Fibroblast of peridontal ligament (primary cell): Measurements from ENCODE around the gene ANKH.

Experiments
- DNase-seq: peaks from one replicate; pipeline ENCODE4 v3.0.0-alpha.2; 2010; ENCODE audit errors: extremely low read depth

ANKH gene

DNA sequence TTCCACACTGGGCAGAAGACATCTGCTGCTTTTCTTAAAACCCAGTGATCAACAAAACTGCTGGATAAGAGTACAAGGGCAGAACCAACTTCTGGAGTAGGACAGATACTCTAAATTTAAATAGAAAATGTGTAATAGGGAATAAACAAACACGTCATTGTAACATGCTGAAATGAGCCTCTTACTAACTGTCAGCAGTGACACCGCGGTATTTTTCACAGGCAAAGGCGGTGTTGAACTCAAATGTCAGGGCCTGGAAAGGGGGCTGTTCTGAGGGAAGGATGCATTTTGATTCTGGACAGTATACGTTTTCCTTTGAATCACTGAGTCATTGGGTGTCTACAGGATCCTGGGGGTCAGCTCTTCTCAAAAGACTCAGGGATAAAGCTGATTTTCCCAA is 133.5 kb downstream of the ANKH start:
- no peak for DNase-seq

DNA sequence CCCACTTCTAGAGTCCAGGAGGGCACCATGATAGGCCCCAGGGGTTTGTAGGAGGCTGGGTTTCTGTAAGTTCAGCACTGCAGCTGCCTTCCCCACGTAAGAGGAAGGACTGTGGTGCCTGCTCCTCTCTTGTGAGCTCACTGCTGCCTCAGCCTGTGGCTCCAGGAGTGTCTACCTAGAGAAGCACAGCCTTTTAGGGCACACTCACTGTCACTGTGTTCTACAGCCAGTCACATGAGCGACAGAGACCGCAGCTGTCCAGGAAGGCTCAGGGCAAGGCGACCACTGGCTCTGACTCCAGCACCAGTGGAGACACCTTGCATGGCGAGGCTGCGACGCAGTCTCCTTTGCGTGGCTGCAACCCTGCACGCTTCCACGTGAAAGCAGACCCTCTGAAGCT is 134.3 kb downstream of the ANKH start:
- DNase-seq: no peak

DNA sequence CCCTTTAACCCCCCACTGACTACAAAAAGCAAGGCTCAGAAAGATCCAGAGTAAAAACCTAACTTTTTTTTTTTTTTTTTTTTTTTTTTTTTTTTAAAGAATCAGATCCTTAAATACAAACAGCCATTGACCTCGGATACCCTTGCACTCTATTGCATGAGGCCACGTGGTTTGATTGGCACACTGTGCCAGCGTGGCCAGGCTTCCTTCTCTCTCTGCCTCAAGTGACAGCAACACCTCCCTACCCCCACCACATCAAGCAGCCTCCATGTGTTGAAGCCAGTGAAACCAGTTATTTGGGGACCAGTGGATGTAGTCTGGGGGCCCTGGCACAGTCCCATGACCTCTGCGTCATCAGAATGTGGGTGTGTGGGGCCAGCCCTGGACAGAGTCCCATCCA is 135.6 kb downstream of the ANKH start:
- DNase-seq: no peak

DNA sequence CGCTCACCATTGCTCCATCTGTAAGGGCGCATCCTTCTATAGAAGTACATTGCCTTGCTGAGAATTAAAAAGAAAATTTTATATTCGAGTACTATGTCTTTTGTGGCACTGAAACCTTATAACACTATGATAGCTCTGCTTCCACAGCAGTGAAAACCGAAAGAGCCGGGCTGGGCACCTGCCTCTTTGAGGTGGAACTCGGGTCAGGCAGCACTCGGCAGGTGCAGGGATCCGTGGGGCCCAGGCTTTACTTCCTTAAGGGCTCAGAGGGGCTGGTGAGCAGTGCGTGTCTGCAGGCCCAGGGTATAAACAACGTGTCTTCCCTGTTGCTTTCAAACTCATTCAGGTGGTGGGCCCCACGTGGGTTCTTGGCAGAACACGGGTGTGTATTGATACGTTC is 137.2 kb downstream of the ANKH start:
- no peak for DNase-seq

DNA sequence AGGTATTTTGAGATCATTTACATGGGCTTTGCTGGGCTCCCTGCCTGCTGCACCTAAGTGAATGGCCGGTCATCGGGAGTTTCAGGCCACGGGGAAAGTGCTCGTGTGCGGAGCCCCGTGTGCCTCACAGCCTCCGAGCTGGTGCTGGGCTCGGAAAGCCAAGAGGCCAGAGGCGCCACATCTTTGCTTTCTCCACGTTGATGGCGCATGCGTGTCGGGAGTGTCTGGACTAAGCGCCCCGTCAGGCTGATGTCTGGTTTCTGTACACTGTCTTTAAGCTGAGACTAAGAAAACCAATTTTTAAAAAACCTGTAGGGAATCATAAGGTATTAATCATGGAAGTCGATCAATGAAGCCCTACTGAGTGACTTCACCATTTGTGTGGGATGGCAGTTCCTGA is 137.9 kb downstream of the ANKH start:
- DNase-seq: no peak

DNA sequence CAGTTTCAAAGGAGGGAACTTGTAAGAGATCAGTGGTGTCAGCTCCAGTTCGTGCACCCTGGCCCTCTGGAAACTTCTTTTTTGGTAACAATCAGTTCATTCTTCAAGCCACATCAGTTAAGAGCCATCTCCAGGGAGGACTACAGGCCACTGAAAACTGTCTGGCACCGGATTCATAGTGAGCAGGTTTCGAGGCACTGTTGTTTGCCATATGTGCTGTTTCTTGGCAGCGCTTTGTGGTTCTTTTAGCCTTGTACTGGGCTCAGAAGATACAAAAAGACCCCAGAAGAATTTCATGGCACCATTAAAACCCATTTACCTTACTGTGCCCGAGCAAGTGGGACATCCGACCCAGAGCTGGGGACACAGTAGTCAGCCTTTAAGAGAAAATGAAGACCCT is 138.6 kb downstream of the ANKH start:
- no peak for DNase-seq

DNA sequence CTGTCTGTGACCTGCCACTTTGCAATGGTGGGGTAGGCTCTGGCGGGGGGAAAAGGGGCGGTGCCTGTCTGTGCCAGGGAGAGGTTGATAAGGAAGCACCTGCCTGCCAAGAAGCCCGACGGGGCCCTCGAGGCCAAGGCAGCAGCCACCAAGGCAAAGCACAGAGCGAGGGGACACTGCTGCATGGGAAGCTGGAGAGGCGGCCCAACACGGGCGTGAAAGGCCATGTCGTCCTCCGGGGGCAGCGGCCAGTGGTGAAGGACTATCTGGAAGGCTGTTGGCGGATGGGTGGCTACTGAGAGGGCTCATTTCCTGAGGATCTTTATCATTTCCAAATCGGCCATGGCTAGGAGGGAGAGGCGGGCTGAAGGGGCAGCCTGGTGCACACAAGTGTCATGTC is 140.7 kb downstream of the ANKH start:
- DNase-seq: no peak

DNA sequence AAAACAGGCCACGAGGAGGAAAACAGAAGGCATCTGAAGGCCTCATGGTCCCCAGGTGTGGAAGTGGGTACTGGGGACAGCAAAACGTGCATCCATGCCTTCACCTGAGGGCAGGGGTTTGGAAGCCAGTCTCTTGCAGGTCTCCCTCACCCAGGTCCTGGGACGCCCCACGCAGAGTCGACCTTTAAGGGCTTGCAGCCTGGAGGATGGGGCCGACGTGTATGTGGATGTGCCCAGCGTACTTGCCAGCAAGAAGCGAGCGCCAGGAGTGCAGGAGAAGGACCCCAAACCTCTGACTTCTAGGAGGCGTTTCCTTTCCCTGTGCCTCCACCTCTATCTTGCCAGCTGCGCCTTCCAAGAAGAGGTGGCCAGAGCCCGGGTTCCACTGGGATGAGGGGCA is 141.1 kb downstream of the ANKH start:
- no peak for DNase-seq

DNA sequence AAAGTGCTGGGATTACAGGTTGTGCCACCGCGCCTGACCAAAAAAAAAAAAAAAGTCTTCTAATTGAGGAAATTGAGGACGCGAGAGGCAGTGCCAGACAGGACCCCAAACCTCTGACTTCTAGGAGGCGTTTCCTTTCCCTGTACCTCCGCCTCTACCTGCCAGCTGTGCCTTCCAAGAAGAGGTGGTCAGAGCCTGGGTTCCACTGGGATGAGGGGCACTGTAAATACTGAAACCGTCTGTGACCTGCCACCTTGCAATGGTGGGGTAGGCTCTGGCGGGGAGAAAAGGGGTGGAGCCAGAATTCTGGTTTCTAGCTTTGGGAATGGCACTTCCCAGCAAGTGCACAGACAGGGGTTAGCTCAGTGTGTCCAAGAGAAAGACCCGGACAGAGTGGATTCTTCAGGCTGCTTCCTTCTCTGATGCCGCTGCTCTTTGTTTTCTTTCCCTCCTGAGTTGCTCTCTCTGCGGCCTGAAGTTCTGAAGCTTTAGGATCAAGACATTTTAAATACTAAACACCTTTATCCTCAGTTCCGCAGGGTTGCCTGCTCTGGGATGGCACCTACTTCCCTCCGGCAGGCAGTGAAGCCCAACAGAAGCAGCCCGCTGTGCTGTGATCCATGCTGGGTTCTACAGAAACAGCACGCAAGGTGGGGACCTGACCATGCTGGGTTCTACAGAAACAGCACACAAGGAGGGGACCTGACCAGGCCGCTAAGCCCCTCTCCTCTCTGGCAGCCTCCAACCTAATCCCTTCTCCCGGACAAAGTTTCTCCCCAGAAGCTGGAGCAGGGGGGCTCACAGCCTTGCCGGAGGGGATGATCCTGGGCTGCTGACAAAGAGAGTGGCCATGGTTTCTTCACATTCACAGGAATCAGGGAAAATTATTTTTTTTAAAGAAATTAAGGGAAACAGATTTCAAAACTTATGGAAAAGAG is 141.9 kb downstream of the ANKH start:
- DNase-seq: no peak

DNA sequence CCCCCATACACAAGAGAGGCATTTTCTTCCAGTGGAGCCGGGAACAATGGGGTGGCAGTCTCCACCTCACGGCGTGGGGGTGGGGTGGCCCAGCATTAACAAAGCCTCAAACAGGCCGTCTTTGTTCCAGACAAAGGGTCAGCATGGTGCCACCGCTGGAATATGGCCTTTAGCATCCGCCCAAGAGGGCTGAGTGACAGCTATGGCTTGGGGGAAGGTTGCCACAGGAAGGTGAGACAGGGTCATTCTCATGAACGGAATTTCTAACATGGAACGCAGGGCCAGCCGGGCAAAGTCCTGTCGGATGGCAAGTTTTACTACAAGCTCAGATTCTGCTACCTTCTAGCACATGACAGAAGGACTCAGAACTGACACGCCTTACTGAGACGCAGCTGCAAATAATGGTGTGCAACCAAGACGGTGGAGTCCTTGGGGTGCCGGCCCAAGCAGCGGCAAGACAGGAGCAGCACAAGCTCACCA is 143.1 kb downstream of the ANKH start:
- no peak for DNase-seq

DNA sequence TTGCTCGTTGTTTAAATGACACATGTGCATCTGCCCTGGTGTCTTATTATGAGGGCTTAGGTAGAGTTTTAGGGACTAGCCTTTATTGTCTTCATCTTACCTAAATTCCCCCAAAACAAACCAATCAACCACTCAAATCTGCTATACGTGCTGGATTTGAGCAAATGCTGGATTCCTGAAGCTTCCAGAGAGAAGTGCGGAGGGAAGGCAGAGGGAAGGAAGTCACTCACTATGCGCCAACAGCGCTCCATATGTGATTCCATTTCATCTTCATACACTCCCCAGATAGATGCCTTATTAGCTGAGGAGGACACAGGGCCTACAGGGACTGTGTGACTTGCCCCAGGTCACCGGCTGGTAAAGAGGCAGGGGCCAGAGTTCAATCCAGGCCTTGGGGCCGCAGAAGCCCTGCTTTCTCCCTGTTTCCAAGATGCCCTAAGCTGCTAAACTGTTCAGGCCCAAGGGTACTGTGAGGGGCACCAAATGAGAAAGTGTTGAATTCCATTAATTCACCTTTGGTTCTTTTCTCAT is 143.6 kb downstream of the ANKH start:
- no peak for DNase-seq

DNA sequence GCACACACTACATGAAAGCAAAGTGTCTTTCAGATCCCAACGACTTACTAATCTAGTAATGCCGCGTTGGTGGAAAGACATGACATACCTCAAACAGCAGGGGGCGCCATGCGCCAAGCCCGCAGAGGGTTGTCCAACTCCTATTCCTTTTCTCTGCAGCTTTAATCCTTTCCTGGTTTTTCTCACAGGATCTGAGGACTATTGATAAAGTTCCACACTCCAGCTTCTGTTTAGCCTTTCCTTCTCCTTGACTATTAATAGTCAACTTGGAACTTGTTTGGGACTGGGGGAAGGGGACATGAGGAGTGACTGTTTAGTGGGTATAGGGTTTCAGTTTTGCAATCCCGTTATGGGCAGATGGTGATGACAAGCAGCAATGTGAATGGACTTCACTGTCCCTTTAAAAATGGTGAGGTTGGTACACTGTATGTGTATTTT is 144.1 kb downstream of the ANKH start:
- DNase-seq: peak; percentile 86

DNA sequence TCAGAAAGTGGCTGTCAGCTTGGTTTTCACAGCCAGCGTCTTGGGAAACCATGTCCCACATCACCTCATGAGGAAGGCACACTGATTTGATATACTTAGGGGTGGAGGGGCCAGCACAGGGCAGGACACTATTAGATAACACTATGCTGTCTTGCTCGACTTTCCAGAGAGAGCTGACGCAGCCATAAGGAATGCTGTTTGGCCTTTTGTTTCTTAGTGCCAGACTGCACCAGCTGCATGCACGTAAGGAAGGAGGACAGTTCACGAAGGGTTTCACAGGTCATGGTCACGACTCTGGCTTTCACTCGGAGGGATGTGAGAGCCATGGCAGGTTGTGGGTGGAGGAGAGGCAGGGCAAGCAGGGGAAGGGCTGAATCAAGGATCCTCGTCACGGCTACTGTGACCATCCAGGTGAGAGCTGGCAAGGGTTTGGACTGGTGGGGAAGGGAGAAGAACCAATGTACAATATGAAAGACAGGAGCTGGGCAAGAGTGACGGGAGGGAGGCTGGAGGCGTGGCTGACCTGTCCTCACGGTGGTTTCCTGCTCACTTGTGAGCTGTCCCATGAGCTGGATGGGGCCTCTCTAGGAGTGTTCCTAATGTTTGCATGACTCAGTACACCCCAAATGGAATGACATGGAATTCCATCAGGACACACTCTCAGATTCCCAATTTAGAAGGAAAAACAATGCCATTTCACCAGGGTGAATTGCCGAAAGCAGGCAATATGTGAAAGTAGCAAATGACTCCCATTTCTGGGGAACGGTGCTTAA is 145.3 kb downstream of the ANKH start:
- peak; percentile 23 for DNase-seq

DNA sequence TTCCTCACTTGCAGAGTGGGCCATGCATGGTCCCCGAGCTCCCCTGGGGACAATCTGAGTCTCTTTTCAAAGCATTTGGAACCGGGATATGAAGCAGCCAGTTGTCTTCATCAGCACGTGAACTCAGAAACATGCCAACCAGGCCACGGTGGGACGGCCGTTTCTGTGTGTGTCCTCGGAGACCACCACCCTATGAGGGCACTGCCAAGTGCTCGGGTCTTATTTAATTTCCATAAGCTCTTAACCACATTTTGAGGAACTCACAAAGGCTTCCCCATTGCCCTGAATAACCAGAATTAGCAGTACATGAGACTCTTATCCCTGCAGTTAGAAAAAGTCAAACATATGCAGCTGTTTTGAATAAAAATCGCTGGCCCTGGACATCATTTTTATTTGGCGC is 146.9 kb downstream of the ANKH start:
- DNase-seq: no peak

DNA sequence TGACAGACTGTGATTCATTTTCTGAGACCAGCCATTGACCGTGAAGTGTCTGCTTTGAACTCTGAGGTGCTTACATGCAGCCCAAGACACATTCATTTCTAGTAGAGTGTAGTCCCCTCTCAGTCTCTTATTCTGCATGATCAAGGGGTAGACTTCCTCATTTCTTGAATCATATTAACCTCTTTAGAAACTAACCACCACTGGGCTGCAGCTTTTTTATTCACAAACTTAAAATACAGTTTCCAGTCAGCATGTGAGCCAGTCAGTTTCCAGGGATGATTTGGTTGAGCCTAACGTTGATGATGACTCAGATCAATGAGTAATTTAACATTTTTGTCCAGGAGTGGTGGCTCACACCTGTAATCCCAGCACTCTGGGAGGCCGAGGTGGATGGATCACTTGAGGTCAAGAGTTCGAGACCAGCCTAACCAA is 147.9 kb downstream of the ANKH start:
- DNase-seq: no peak

DNA sequence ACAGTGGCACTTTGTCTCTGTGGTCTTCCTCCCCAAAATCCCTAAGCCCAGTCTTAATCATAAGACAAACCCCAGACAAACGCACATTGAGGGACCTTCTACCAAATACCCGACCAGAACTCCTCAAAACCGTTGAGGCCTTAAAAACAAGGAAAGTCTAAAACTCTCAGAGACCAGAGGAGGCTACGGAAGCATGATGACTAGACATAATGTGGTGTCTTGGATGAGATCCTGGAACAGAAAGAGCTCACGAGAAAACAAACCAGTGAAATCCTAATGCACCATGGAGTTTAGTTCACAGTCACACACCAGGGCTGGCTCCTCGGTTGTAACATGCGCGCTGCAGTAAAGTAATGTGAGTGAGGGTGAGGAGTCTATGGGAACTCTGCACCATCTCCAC is 148.7 kb downstream of the ANKH start:
- no peak for DNase-seq

DNA sequence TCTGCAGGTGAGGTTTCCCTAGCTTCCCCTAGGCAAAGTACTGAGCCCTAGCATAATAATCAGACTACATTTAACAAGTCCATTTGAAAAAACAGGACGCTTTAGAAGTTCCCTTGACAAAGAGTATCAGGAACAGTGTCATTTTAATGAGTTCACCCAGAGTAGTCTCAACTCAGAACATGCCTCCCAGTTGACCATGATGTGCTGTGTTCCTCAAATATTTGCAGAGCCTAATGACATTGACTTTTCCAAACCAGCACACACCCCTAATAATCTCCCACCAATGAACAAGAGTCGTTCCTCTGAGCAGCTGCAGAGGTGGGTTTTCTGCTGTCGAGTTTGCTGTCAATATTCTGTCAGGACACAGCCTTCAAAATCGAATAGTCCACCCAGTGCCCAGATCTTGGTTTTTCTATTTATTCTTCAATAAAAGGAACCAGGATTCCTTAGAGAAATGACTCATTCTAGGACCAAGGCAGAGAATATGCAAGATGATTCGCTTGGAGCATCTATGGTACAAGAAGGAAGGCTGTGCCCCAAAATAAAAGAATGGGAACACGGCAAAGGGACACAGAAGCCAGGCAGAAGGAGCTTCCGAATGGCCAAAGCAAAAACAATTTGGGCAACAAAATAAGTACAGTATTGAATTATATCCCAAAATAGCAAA is 149.5 kb downstream of the ANKH start:
- DNase-seq: peak; percentile 37

DNA sequence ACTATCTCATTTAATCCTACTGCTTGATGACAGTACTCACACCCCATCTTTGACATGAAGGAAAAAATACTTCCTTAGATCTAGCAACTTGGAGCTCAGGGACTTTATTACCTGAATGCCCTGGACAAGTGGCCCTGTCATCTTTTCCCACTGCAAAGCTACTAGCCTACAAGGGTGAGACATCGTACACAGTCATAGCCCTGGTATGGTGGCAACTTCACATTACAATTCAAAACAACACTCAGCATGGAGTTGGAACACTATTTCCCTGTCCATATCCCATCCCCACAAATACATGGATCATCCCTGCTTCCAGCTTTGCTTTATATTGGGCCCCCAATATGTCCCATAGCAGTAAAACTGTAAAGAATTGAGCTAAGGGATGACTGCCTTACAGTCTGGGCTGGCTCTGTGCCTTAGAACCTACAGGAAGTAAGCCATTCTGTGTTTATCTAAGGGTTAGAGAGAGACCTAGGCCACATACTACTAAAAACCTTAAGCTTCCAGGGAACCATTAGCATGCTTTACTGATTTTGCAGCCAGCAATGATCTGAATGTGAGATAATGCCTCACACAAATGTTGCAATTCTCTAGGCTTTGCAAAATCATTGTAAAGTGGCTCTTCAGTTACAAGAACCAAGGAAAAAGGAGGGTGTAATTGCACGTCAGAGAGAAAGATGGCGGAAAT is 151.2 kb downstream of the ANKH start:
- peak; percentile 51 for DNase-seq

DNA sequence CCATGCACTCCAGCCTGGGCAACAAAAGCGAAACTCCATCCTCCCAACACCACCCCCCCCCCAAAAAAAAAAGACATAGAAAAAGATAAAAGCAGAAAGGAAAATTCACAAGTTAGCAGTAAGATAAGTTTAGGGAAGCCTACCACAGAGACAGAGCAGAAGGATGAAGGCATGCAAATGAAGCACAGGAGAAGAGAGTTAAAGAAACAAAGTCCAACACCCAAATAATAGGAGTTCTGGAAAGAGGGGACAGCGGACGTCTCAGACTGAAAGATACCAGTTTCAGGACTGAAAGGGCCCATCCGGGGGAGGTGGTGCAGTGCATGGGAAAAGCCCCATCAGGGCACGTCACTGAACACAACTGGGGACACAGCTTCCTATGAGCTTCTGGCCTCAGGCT is 152.8 kb downstream of the ANKH start:
- no peak for DNase-seq

DNA sequence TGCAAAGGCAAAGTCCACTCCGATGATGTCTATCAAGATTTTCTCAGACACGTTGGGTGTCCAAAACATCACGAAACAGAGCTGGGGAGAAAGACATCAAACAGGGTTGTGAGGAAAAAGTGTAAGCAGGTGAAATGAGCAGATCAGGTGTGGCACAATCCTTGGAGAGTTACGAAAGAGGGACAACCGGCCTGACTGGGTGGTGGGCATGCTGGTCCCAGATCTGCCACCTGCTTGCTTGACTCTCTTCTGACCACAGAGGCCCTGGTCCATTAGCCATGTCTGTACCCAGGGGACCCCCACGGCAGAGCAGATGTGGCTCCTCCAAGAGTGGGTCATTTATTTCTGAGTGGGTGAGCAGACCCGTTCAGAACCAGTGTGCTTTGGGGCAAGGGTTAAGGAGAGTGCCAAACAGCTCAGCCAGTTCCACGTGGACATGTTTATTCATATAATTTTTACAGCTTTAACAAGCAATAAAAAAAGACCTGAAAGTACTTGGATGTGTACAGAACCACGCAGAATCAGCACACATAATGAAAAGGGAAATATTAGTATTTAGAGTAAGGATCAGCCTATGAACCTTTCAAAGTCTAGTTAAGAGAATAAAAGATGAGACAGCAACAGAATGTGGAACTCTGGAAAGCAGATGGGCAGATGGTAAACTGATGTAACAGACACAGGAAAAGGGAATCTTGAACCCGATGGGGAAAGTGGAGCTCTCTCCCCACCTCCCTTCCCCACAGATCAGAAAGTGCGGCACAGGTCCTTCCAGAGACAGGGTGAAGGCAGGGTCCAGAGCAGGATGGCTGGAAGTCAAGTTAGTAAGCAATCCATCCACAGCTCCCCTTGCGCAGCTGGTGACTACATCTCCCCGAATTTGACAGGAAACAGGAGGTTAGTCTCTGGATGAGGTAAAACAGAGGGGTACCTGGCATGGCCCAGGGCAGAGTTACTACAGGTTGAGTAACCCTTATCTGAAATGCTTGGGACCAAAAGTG is 154.5 kb downstream of the ANKH start:
- no peak for DNase-seq
